Smooth muscle cell (in vitro differentiated cells): ENCODE measurements around the gene EFNA5. TPM values are rescaled to one million over a fixed set of nuclear protein-coding genes. Genes with fewer than 3 reads are reported as not detected.

Experiments used
- DNase-seq: peaks from one replicate; lab custom pipeline; 2025; ENCODE audit not compliant: unreplicated experiment; lab: John Stamatoyannopoulos, UW
- H2AFZ ChIP-seq: fragments of 200-600 bp; sonication (generic); 2 replicates; pipeline ENCODE4 v1.6.0; 2016; ENCODE audit warnings: antibody characterized with exemption, low read depth, mild to moderate bottlenecking
- H3F3A ChIP-seq: fragments of 200-600 bp; sonication (generic); 2 replicates; pipeline ENCODE4 v1.6.0; 2017; ENCODE audit warnings: antibody characterized with exemption, low read depth
- H3K27ac ChIP-seq: fragments of 200-600 bp; sonication (generic); 2 replicates; pipeline ENCODE4 v1.5.1; 2016; ENCODE audit warnings: low read depth, mild to moderate bottlenecking
- H3K27me3 ChIP-seq: fragments of 200-600 bp; sonication (generic); 2 replicates; pipeline ENCODE4 v1.6.1; 2016; ENCODE audit warnings: low read depth, mild to moderate bottlenecking
- H3K36me3 ChIP-seq: fragments of 200-600 bp; sonication (generic); 2 replicates; pipeline ENCODE4 v1.5.1; 2016; ENCODE audit warnings: low read depth
- H3K4me1 ChIP-seq: fragments of 200-600 bp; sonication (generic); 2 replicates; pipeline ENCODE4 v1.5.1; 2016; ENCODE audit warnings: low read depth
- H3K4me2 ChIP-seq: fragments of 200-600 bp; sonication (generic); 2 replicates; pipeline ENCODE4 v1.6.0; 2016; ENCODE audit warnings: mild to moderate bottlenecking
- H3K4me3 ChIP-seq: fragments of 200-600 bp; sonication (generic); 2 replicates; pipeline ENCODE4 v1.5.1; 2016; ENCODE audit warnings: mild to moderate bottlenecking
- H3K79me2 ChIP-seq: fragments of 200-600 bp; sonication (generic); 2 replicates; pipeline ENCODE4 v1.6.0; 2016; ENCODE audit warnings: low read depth, mild to moderate bottlenecking
- H3K9ac ChIP-seq: fragments of 200-600 bp; sonication (generic); 2 replicates; pipeline ENCODE4 v1.6.0; 2016; ENCODE audit warnings: low read depth
- H3K9me3 ChIP-seq: fragments of 200-600 bp; sonication (generic); replicated peaks from 2 replicates; pipeline ENCODE4 v1.5.1; 2016; ENCODE audit warnings: low read depth
- H4K20me1 ChIP-seq: fragments of 200-600 bp; sonication (generic); 2 replicates; pipeline ENCODE4 v1.6.0; 2016; ENCODE audit warnings: low read depth
- CTCF ChIP-seq: fragments of 200-600 bp; sonication (generic); IDR thresholded peaks from 2 replicates; pipeline ENCODE4 v1.5.1; 2017; ENCODE audit warnings: borderline replicate concordance, mild to moderate bottlenecking, antibody characterized with exemption; ENCODE audit not compliant: insufficient read depth, poor library complexity, severe bottlenecking
- WGBS: methylation state at CpG from one replicate; pipeline ENCODE4 v1.1.7; 2016; ENCODE audit warnings: low lambda C conversion rate; 5-methylcytosine and 5-hydroxymethylcytosine counted together
- polyA plus RNA-seq: library from polyadenylated mRNA; unstranded; fragments of >200 nt; fragmentation: Nextera tagmentation; extraction: Ambion mirVana; gene quantifications from 2 replicates; pipeline ENCODE4 v1.2.1, GENCODE V29; 2016
- total RNA-seq: library from RNA; depleted of rRNA; stranded (reverse); fragments of >200 nt; gene quantifications from 2 replicates; pipeline ENCODE4 v1.2.3, GENCODE V29; 2014

The EFNA5 gene
- total and polyA plus RNA-seq, 2 experiments from 2014 or later, result 0.32 to 8.8 TPM

- Histone ChIP-seq H3K9me3 (no peaks in the 10 kb centered on the region), H3F3A (peaks cover 8% of the 10 kb centered on the region), H4K20me1 (no peaks in the 10 kb centered on the region), H3K27me3 (no peaks in the 10 kb centered on the region), H3K79me2 (no peaks in the 10 kb centered on the region), H3K4me1 (peaks cover 10% of the 10 kb centered on the region), H2AFZ (no peak overlapping the region), H3K9ac (no peak overlapping the region), H3K27ac (no peak overlapping the region), H3K4me3 (no peak overlapping the region), H3K36me3 (no peaks in the 10 kb centered on the region), H3K4me2 (no peak overlapping the region)
- 98% methylated on average over 3 of the region's 3 CpGs for WGBS
- DNase-seq, result no peak
- no peak for TF ChIP-seq CTCF
Measured at GRCh38 chr5:107544476-107544875, 126.3 kb downstream of the EFNA5 start.

- no peaks in the 10 kb centered on the region for H3K27me3 ChIP-seq
- no peak overlapping the region for H2AFZ ChIP-seq
- TF ChIP-seq CTCF, result no peak
- no peak overlapping the region for H3K4me3 ChIP-seq
- 84% methylated on average over 6 of the region's 6 CpGs for WGBS
- no peak overlapping the region for H3K4me2 ChIP-seq
- peaks cover 10% of the 10 kb centered on the region for H3F3A ChIP-seq
- H3K79me2 ChIP-seq, result no peaks in the 10 kb centered on the region
- peaks cover 13% of the 10 kb centered on the region for H3K4me1 ChIP-seq
- H3K27ac ChIP-seq, result no peak overlapping the region
- DNase-seq, result no peak
- H3K36me3 ChIP-seq, result no peaks in the 10 kb centered on the region
- H3K9me3 ChIP-seq, result no peaks in the 10 kb centered on the region
- no peak overlapping the region for H3K9ac ChIP-seq
- no peaks in the 10 kb centered on the region for H4K20me1 ChIP-seq
Measured at GRCh38 chr5:107543868-107544267, 126.9 kb downstream of the EFNA5 start.

GRCh38 chr5:107542831-107543231 is 127.9 kb downstream of the EFNA5 start:
- WGBS, result 68% methylated on average over 7 of the region's 7 CpGs
- Histone ChIP-seq H4K20me1 (no peaks in the 10 kb centered on the region), H3K4me1 (peaks cover 13% of the 10 kb centered on the region), H3K36me3 (no peaks in the 10 kb centered on the region), H3K9ac (no peak overlapping the region), H3F3A (peaks cover 10% of the 10 kb centered on the region), H3K4me2 (peak overlapping the region; percentile 42), H3K9me3 (no peaks in the 10 kb centered on the region), H3K27me3 (no peaks in the 10 kb centered on the region), H3K27ac (peak overlapping the region; percentile 18), H3K4me3 (peak overlapping the region; percentile 14), H3K79me2 (no peaks in the 10 kb centered on the region), H2AFZ (no peak overlapping the region)
- TF ChIP-seq CTCF, result no peak
- DNase-seq, result no peak

- WGBS, result 21% methylated on average over 4 of the region's 4 CpGs
- H2AFZ ChIP-seq, result no peak overlapping the region
- peak overlapping the region; percentile 42 for H3K4me2 ChIP-seq
- peak overlapping the region; percentile 36 for H3K27ac ChIP-seq
- H3K4me3 ChIP-seq, result peak overlapping the region; percentile 14
- no peak overlapping the region for H3K9ac ChIP-seq
- DNase-seq, result no peak
- H4K20me1 ChIP-seq, result no peaks in the 10 kb centered on the region
- peaks cover 10% of the 10 kb centered on the region for H3F3A ChIP-seq
- no peaks in the 10 kb centered on the region for H3K27me3 ChIP-seq
- peaks cover 13% of the 10 kb centered on the region for H3K4me1 ChIP-seq
- no peaks in the 10 kb centered on the region for H3K79me2 ChIP-seq
- no peaks in the 10 kb centered on the region for H3K36me3 ChIP-seq
- TF ChIP-seq CTCF, result no peak
- H3K9me3 ChIP-seq, result no peaks in the 10 kb centered on the region
Measured at GRCh38 chr5:107542428-107542827, 128.3 kb downstream of the EFNA5 start.
